HS-5 (cell line): ENCODE measurements around the gene FSD1.
"Not testable (repeated sequence)": the region's sequence is repeated elsewhere in the genome, so short reads cannot be mapped to it uniquely, and the experiment has no call there.

Experiments used
- DNase-seq: peaks from one replicate; pipeline ENCODE4 v3.0.0-alpha.2; 2012; ENCODE audit warnings: low read depth

The FSD1 gene

GRCh38 chr19:4345342-4346019 is 41.1 kb downstream of the FSD1 start:
- DNase-seq: no peak

- DNase-seq: no peak
Observed at GRCh38 chr19:4346020-4346383, 41.6 kb downstream of the FSD1 start.

- no peak for DNase-seq
Observed at GRCh38 chr19:4347521-4347920, 43.1 kb downstream of the FSD1 start.

GRCh38 chr19:4349225-4349624 is 44.8 kb downstream of the FSD1 start:
- not testable (repeated sequence) for DNase-seq

GRCh38 chr19:4350111-4350510 is 45.7 kb downstream of the FSD1 start:
- DNase-seq: no peak

- DNase-seq: no peak
Observed at GRCh38 chr19:4350726-4351125, 46.3 kb downstream of the FSD1 start.

GRCh38 chr19:4352701-4353121 is 48.3 kb downstream of the FSD1 start:
- no peak for DNase-seq

GRCh38 chr19:4354282-4354681 is 49.9 kb downstream of the FSD1 start:
- no peak for DNase-seq

- DNase-seq: no peak
Observed at GRCh38 chr19:4354897-4355296, 50.5 kb downstream of the FSD1 start.

GRCh38 chr19:4357095-4357797 is 52.8 kb downstream of the FSD1 start:
- no peak for DNase-seq

- no peak for DNase-seq
Observed at GRCh38 chr19:4357921-4358326, 53.5 kb downstream of the FSD1 start.

GRCh38 chr19:4358709-4359626 is 54.6 kb downstream of the FSD1 start:
- DNase-seq: no peak

GRCh38 chr19:4359627-4360000 is 55.2 kb downstream of the FSD1 start:
- DNase-seq: no peak

- DNase-seq: no peak
Observed at GRCh38 chr19:4360081-4360569, 55.7 kb downstream of the FSD1 start.

- no peak for DNase-seq
Observed at GRCh38 chr19:4360641-4361151, 56.3 kb downstream of the FSD1 start.

- no peak for DNase-seq
Observed at GRCh38 chr19:4361152-4362046, 57.0 kb downstream of the FSD1 start.

- no peak for DNase-seq
Observed at GRCh38 chr19:4362101-4362828, 57.9 kb downstream of the FSD1 start.

GRCh38 chr19:4362831-4363545 is 58.6 kb downstream of the FSD1 start:
- no peak for DNase-seq

GRCh38 chr19:4363571-4364304 is 59.3 kb downstream of the FSD1 start:
- DNase-seq: no peak
